ENCODE measurements around the gene CD247. TPM values are rescaled to one million over a fixed set of nuclear protein-coding genes. Genes with fewer than 3 reads are reported as not detected.

The CD247 gene
- total RNA-seq, 1 donor from 2014 or later = not detected

DNA sequence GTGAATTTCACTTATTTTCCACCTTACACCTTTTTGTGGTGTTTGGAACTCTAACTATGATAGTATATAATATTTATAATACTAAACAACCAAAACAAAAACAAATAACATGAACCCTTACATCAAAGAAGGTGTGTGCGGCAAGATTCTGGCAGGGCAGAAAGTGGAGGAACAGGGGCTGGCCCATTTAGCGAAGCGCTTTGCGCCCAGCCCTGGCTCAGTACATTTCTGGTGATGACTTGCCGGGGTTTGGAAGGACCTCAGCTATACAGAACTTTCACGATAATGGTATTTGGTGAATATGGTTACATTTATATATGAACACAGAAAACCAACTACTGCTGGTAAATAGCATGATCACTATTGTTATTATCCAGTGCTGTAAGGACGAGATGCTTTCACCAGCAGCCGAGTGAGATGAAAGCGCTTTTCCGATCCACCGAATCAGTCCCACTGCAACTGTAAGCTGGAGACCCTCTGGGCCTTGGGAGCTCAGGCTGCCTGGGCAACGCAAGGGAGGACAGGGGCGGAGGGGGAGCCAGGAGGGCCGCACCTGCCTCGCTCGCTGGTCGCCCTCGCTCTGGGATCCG, 63.9 kb downstream of the CD247 start:
- Mint-ChIP-seq H3K27me3 (ENCODE audit: unreplicated experiment) (peaks cover 13% of the 10 kb centered on the region), H3K36me3 (ENCODE audit: unreplicated experiment) (peaks cover 5% of the 10 kb centered on the region), H3K9me3 (ENCODE audit: unreplicated experiment) (no peaks in the 10 kb centered on the region), H3K4me3 (ENCODE audit: unreplicated experiment) (peak overlapping the region; percentile 79), H3K27ac (ENCODE audit: unreplicated experiment) (peak overlapping the region; percentile 12), H3K4me1 (ENCODE audit: low read depth, unreplicated experiment) (peaks cover 2% of the 10 kb centered on the region)
- no peak for DNase-seq
- TF ChIP-seq, protein P1, sequence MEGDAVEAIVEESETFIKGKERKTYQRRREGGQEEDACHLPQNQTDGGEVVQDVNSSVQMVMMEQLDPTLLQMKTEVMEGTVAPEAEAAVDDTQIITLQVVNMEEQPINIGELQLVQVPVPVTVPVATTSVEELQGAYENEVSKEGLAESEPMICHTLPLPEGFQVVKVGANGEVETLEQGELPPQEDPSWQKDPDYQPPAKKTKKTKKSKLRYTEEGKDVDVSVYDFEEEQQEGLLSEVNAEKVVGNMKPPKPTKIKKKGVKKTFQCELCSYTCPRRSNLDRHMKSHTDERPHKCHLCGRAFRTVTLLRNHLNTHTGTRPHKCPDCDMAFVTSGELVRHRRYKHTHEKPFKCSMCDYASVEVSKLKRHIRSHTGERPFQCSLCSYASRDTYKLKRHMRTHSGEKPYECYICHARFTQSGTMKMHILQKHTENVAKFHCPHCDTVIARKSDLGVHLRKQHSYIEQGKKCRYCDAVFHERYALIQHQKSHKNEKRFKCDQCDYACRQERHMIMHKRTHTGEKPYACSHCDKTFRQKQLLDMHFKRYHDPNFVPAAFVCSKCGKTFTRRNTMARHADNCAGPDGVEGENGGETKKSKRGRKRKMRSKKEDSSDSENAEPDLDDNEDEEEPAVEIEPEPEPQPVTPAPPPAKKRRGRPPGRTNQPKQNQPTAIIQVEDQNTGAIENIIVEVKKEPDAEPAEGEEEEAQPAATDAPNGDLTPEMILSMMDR (IDR thresholded peaks at IDR 0.05; ENCODE audit: partially characterized antibody, unreplicated experiment) = no peak

DNA sequence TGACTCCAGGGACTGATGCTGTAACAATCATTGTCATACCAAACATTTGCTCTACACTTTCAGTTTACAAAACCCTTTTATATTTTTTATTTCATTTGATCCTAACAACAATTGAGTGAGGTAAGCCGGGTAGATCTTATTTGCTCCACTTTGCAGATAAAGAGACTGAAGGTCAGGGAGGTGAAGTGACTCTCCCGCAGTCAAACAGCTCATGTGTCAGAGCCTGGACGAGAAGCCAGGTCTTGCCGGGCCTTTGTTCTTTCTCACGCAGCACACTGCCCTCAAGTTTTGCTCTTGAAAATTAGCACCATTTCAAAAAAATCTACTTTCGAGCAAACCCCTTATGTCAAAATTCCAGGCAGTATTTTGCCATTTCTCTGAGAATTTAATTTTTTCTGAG, 65.2 kb downstream of the CD247 start:
- Mint-ChIP-seq H3K9me3 (ENCODE audit: unreplicated experiment) (no peaks in the 10 kb centered on the region), H3K27ac (ENCODE audit: unreplicated experiment) (no peak overlapping the region), H3K4me1 (ENCODE audit: low read depth, unreplicated experiment) (peaks cover 2% of the 10 kb centered on the region), H3K4me3 (ENCODE audit: unreplicated experiment) (no peak overlapping the region), H3K36me3 (ENCODE audit: unreplicated experiment) (peaks cover 5% of the 10 kb centered on the region), H3K27me3 (ENCODE audit: unreplicated experiment) (peaks cover 13% of the 10 kb centered on the region)
- TF ChIP-seq, protein P1 (IDR thresholded peaks at IDR 0.05; ENCODE audit: partially characterized antibody, unreplicated experiment) = no peak
- DNase-seq = no peak

DNA sequence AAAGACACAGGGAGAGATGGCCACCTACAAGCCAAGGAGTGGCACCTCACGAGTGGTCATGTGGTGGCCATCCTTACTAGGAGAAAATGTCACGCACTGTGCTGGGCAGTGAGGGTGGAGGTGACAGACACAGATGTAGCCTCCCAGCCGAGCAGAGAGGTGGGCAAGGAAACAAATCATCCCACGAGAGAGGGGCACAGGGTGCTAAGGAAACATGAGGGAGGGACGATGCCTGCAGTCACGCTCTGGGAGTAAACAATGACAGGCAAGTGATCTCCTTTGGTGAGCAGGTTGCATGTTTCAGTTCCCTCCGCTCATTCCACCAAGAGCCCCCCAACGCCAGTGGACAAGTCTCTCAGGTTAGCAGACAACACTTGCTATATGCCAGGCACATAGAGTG, 65.8 kb downstream of the CD247 start:
- no peak overlapping the region for H3K4me3 Mint-ChIP-seq (ENCODE audit: unreplicated experiment)
- H3K4me1 Mint-ChIP-seq (ENCODE audit: low read depth, unreplicated experiment) = peaks cover under 1% of the 10 kb centered on the region
- no peaks in the 10 kb centered on the region for H3K9me3 Mint-ChIP-seq (ENCODE audit: unreplicated experiment)
- peaks cover 10% of the 10 kb centered on the region for H3K27me3 Mint-ChIP-seq (ENCODE audit: unreplicated experiment)
- TF ChIP-seq, protein P1 (IDR thresholded peaks at IDR 0.05; ENCODE audit: partially characterized antibody, unreplicated experiment) = no peak
- no peak overlapping the region for H3K27ac Mint-ChIP-seq (ENCODE audit: unreplicated experiment)
- DNase-seq = no peak
- H3K36me3 Mint-ChIP-seq (ENCODE audit: unreplicated experiment) = peaks cover 2% of the 10 kb centered on the region

DNA sequence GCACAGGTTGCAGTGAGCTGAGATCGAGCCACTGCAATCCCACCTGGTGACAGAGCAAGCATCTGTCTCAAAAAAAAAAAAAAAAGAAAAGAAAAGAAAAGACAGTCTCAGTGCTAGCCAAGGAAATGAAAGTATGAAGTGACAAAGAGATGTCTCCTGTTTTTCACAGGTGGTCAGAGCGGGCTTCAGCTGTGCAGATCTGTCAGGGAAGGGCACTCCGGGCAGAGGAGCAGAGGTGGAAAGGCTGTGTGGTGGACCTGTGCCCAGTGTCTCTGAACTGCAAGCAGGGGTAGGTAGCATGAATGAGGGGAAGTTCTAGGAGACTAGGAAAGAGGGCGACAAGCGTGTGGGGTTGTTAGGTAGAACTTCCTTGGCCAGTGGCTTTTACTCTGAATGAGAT, 67.5 kb downstream of the CD247 start:
- Mint-ChIP-seq H3K4me3 (ENCODE audit: unreplicated experiment) (no peak overlapping the region), H3K36me3 (ENCODE audit: unreplicated experiment) (no peaks in the 10 kb centered on the region), H3K4me1 (ENCODE audit: low read depth, unreplicated experiment) (no peaks in the 10 kb centered on the region), H3K9me3 (ENCODE audit: unreplicated experiment) (peaks cover 2% of the 10 kb centered on the region), H3K27ac (ENCODE audit: unreplicated experiment) (no peak overlapping the region), H3K27me3 (ENCODE audit: unreplicated experiment) (peaks cover 7% of the 10 kb centered on the region)
- TF ChIP-seq, protein P1 (IDR thresholded peaks at IDR 0.05; ENCODE audit: partially characterized antibody, unreplicated experiment) = no peak
- no peak for DNase-seq

DNA sequence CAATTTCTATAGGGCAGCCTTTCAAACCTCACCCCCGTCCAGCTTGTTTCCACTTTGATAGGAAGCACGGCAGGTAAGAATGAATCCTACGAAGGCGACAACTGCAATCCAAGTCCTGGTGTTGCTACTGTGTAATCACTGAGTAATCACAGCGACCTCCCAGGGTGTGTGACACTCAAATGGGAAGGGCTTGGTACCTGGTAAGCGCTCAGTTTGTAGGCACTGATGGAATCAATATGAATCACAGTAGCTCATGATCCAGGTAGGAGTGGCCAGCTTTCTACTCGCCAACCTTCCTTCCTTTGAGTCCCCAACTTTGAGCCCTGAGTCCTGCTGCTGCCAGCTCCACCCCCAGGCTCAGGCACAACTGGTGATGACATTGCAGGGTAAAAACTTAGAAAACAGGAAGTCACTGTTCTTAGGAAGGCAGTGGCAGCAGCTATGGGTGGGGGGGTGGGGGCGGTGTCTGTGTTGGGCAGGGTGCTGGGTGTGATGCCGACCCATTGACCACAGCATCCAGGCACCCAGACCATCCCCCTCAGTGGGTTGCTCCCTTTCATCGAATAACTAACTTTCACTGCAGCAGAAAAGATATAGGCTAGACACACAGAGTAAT, 70.7 kb downstream of the CD247 start:
- Mint-ChIP-seq H3K27ac (ENCODE audit: unreplicated experiment) (no peak overlapping the region), H3K27me3 (ENCODE audit: unreplicated experiment) (peaks cover 6% of the 10 kb centered on the region), H3K4me1 (ENCODE audit: low read depth, unreplicated experiment) (peaks cover 4% of the 10 kb centered on the region), H3K9me3 (ENCODE audit: unreplicated experiment) (peaks cover 2% of the 10 kb centered on the region), H3K36me3 (ENCODE audit: unreplicated experiment) (no peaks in the 10 kb centered on the region), H3K4me3 (ENCODE audit: unreplicated experiment) (no peak overlapping the region)
- TF ChIP-seq, protein P1 (IDR thresholded peaks at IDR 0.05; ENCODE audit: partially characterized antibody, unreplicated experiment) = no peak
- DNase-seq = no peak
